ENCODE data around the gene CCDC92B.

CCDC92B gene

DNA sequence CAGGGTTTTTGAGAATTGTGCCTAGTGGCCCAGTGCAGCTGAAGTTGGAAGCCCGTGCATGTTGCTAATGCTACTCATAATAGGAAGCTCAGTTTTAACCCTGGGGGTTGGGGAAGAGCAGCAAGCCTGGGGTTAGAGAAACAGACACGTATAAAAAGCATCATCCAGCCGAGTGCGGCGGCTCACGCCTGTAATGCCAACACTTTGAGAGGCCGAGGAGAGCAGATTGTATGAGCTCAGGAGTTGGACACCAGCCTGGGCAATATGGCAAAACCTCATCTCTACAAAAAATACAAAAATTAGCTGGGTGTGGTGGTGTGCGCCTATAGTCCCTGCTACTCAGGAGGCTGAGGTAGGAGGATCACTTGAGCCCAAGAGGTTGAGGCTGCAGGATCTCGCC lies 35.6 kb downstream of the CCDC92B start:
- Mint-ChIP-seq H3K4me1 (peaks cover 34% of the 10 kb centered on the region), H3K9me3 (no peaks in the 10 kb centered on the region), H3K27me3 (ENCODE audit: low read depth) (no peaks in the 10 kb centered on the region), H3K4me3 (peak overlapping the region; percentile 49 to 55 (median 52)), H3K27ac (peak overlapping the region in 1 of 3 experiments; percentile 17), H3K36me3 (ENCODE audit: low read depth) (no peaks in the 10 kb centered on the region)
- no peak for TF ChIP-seq CTCF (IDR thresholded peaks at IDR 0.05; ENCODE audit: unreplicated experiment in 3 of 3)

DNA sequence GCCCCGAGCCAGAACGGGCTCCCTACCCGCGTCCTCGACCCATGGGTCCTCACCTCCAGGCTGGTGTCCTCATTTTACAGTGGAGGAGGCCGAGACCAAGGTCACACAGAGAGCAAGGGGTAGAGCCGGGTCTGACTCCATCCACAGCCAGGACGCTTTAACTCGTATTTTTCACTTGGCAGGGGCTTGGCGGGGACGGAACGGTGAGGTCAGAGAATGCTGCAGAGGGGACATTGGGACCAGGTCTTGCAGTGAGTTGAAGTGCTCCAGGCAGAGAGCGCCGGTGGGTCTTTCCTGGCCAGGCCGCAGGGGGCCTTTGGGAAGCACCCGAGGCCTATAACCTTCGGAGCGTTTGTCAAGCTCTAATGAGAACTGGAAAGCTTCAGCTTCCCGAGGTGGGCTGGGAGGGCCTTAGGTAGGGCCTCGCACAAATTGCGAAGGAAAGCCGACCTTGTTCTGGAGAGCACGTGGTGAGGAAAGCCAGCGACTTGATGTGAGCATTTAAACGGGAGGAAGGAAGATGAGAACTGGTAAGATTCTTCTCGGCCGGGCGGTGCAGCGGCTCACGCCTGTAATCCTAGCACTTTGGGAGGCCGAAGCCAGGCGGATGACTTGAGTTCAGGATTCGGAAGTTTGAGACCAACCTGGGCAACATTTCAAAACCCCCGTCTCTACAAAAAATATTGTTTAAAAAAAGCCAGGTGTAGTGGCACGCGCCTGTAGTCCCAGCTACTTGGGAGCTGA lies 37.0 kb downstream of the CCDC92B start:
- Mint-ChIP-seq H3K4me3 (peak overlapping the region; percentile 84 to 91 (median 87)), H3K27ac (peak overlapping the region; percentile 12 to 76 (median 67)), H3K36me3 (ENCODE audit: low read depth) (no peaks in the 10 kb centered on the region), H3K4me1 (peaks cover 40% of the 10 kb centered on the region), H3K9me3 (no peaks in the 10 kb centered on the region), H3K27me3 (ENCODE audit: low read depth) (no peaks in the 10 kb centered on the region)
- TF ChIP-seq CTCF (IDR thresholded peaks at IDR 0.05; ENCODE audit: unreplicated experiment in 3 of 3) = no peak

- H3K27ac Mint-ChIP-seq = peak within 1 kb of the TSS; percentile 50 to 95 (median 93)
- H3K4me1 Mint-ChIP-seq = peaks cover 40% of the 10 kb centered on the region
- H3K4me3 Mint-ChIP-seq = peak within 1 kb of the TSS; percentile 90 to 95 (median 93)
- no peak for TF ChIP-seq CTCF (IDR thresholded peaks at IDR 0.05; ENCODE audit: unreplicated experiment in 3 of 3)
- no peaks in the 10 kb centered on the region for H3K9me3 Mint-ChIP-seq
- H3K36me3 Mint-ChIP-seq (ENCODE audit: low read depth) = no peaks in the 10 kb centered on the region
- H3K27me3 Mint-ChIP-seq (ENCODE audit: low read depth) = no peaks in the 10 kb centered on the region
Observed at GRCh38 chr17:2711608-2712299, 37.7 kb downstream of the CCDC92B start, which contains the start of gene CLUH. Gene CLUH (minus strand): TSS chr17:2711764. CDS start chr17:2711661, 103 bp downstream.

- Mint-ChIP-seq H3K4me3 (peak overlapping the region; percentile 90 to 95 (median 93)), H3K36me3 (ENCODE audit: low read depth) (no peaks in the 10 kb centered on the region), H3K27ac (peak overlapping the region; percentile 50 to 95 (median 93)), H3K9me3 (no peaks in the 10 kb centered on the region), H3K4me1 (peaks cover 40% of the 10 kb centered on the region), H3K27me3 (ENCODE audit: low read depth) (no peaks in the 10 kb centered on the region)
- no peak for TF ChIP-seq CTCF (IDR thresholded peaks at IDR 0.05; ENCODE audit: unreplicated experiment in 3 of 3)
Observed at GRCh38 chr17:2710803-2711607, 38.4 kb downstream of the CCDC92B start.

- Mint-ChIP-seq H3K27ac (peak overlapping the region; percentile 50 to 95 (median 93)), H3K4me3 (peak overlapping the region; percentile 90 to 95 (median 93)), H3K36me3 (ENCODE audit: low read depth) (no peaks in the 10 kb centered on the region), H3K27me3 (ENCODE audit: low read depth) (no peaks in the 10 kb centered on the region), H3K4me1 (peaks cover 40% of the 10 kb centered on the region), H3K9me3 (no peaks in the 10 kb centered on the region)
- no peak for TF ChIP-seq CTCF (IDR thresholded peaks at IDR 0.05; ENCODE audit: unreplicated experiment in 3 of 3)
Observed at GRCh38 chr17:2710071-2710802, 39.2 kb downstream of the CCDC92B start.

Data from nephron (organoid).